ENCODE data around the gene MAML1. TPM values are rescaled to one million over a fixed set of nuclear protein-coding genes. Genes with fewer than 3 reads are reported as not detected.

MAML1 gene
- total and polyA plus RNA-seq, 4 donors: 6.7 to 34.5 (median 20.5) TPM

DNA sequence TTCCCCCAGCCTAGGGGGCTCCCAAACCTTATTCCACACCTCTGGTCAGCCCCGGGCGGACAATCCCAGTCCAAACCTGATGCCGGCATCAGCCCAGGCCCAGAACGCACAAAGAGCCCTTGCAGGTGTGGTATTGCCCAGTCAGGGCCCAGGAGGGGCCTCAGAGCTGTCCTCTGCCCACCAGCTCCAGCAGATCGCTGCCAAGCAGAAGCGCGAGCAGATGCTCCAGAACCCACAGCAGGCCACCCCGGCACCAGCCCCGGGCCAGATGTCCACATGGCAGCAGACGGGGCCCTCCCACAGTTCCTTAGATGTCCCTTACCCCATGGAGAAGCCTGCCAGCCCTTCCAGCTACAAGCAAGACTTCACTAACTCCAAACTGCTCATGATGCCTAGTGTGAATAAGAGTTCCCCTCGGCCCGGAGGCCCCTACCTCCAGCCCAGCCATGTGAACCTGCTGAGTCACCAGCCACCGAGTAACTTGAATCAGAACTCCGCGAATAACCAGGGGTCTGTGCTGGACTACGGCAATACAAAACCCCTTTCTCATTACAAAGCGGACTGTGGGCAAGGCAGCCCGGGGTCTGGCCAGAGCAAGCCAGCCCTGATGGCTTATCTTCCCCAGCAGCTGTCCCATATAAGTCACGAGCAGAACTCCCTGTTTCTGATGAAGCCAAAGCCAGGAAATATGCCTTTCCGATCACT lies 33.6 kb downstream of the MAML1 start:
- peaks cover 0 to 18% (median 7%) of the 10 kb centered on the region in 5 donors for H3K4me1 ChIP-seq (ENCODE audit: control insufficient read depth in 5 of 5, insufficient read depth in 5 of 5, low read length in 5 of 5)
- TF ChIP-seq CTCF (IDR thresholded peaks at IDR 0.05; ENCODE audit: control extremely low read depth, extremely low read depth): no peak
- H3K9me3 ChIP-seq (ENCODE audit: control insufficient read depth in 4 of 4, insufficient read depth in 3 of 4, low read length in 3 of 4): peaks cover 0 to 2% (median 0%) of the 10 kb centered on the region in 4 donors
- peak overlapping the region in 1 of 2 donors; percentile 74 for H3K27ac ChIP-seq (ENCODE audit: low read depth in 1 of 2, low read length in 1 of 2)
- no peaks in the 10 kb centered on the region for H3K27me3 ChIP-seq (ENCODE audit: control insufficient read depth in 3 of 3, insufficient read depth in 3 of 3, low read length in 2 of 3)
- ATAC-seq (ENCODE audit: insufficient read depth, low FRiP score) (no peak), DNase-seq (no peak)
- peaks cover 6 to 30% (median 25%) of the 10 kb centered on the region in 4 donors for H3K36me3 ChIP-seq (ENCODE audit: control insufficient read depth in 4 of 4, insufficient read depth in 4 of 4, low read length in 4 of 4)
- no peak overlapping the region for H3K9ac ChIP-seq (ENCODE audit: insufficient read depth in 1 of 2, low read length in 2 of 2)
- 61 to 78% methylated on average over 20 of the region's 20 CpGs for WGBS, 2 donors
- H3K4me3 ChIP-seq: no peak overlapping the region

- Histone ChIP-seq H3K9me3 (ENCODE audit: control insufficient read depth in 4 of 4, insufficient read depth in 3 of 4, low read length in 3 of 4) (peaks cover 0 to 2% (median 0%) of the 10 kb centered on the region in 4 donors), H3K9ac (ENCODE audit: insufficient read depth in 1 of 2, low read length in 2 of 2) (no peak overlapping the region), H3K4me1 (ENCODE audit: control insufficient read depth in 5 of 5, insufficient read depth in 5 of 5, low read length in 5 of 5) (peaks cover 0 to 18% (median 5%) of the 10 kb centered on the region in 5 donors), H3K27me3 (ENCODE audit: control insufficient read depth in 3 of 3, insufficient read depth in 3 of 3, low read length in 2 of 3) (no peaks in the 10 kb centered on the region), H3K27ac (ENCODE audit: low read depth in 1 of 2, low read length in 1 of 2) (no peak overlapping the region), H3K4me3 (no peak overlapping the region), H3K36me3 (ENCODE audit: control insufficient read depth in 4 of 4, insufficient read depth in 4 of 4, low read length in 4 of 4) (peaks cover 8 to 37% (median 32%) of the 10 kb centered on the region in 4 donors)
- no peak for TF ChIP-seq CTCF (IDR thresholded peaks at IDR 0.05; ENCODE audit: control extremely low read depth, extremely low read depth)
- 56 to 62% methylated on average over 12 of the region's 12 CpGs for WGBS, 2 donors
- DNase-seq (no peak), ATAC-seq (ENCODE audit: insufficient read depth, low FRiP score) (no peak)
Observed at GRCh38 chr5:179766726-179767455, 34.3 kb downstream of the MAML1 start.

DNA sequence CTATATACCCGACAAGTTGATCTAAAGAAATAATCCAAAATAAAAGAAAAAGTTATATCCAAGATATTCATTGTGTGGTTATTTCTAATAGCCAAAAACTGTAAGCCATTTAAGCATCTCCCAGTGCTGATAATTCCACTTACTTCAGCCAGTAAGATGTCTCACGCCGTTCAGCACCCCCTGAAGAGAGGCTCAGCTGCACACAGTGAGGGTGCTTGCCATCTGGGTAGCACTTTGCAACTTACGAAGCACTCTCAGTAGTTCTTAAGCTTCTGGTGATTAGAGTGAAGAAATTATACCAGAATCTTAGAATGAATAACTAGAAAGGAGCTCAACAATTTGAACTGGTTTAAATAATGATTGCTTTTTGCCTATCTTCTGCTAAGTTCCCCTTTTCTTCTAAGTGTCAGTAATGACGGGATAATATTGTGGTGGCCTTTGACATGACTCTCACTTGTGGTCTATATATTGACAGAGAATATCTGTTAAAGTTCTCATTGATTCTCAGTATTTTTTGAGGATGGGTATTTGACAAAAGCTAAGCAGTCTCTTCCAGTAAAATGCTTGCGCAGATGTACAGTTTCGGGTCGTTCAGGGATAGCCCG lies 35.0 kb downstream of the MAML1 start:
- Histone ChIP-seq H3K4me1 (ENCODE audit: control insufficient read depth in 5 of 5, insufficient read depth in 5 of 5, low read length in 5 of 5) (peaks cover 0 to 15% (median 3%) of the 10 kb centered on the region in 5 donors), H3K9ac (ENCODE audit: insufficient read depth in 1 of 2, low read length in 2 of 2) (no peak overlapping the region), H3K36me3 (ENCODE audit: control insufficient read depth in 4 of 4, insufficient read depth in 4 of 4, low read length in 4 of 4) (peaks cover 13 to 43% (median 35%) of the 10 kb centered on the region in 4 donors), H3K9me3 (ENCODE audit: control insufficient read depth in 4 of 4, insufficient read depth in 3 of 4, low read length in 3 of 4) (peaks cover 0 to 2% (median 0%) of the 10 kb centered on the region in 4 donors), H3K27me3 (ENCODE audit: control insufficient read depth in 3 of 3, insufficient read depth in 3 of 3, low read length in 2 of 3) (no peaks in the 10 kb centered on the region), H3K27ac (ENCODE audit: low read depth in 1 of 2, low read length in 1 of 2) (no peak overlapping the region), H3K4me3 (no peak overlapping the region)
- TF ChIP-seq CTCF (IDR thresholded peaks at IDR 0.05; ENCODE audit: control extremely low read depth, extremely low read depth): no peak
- no peak for DNase-seq
- no peak for ATAC-seq (ENCODE audit: insufficient read depth, low FRiP score)
- WGBS, 2 donors: 83 to 87% methylated on average over 9 of the region's 9 CpGs
